Sigmoid colon (tissue), 7 donors: ENCODE data around the gene APOLD1. TPM values are rescaled to one million over a fixed set of nuclear protein-coding genes. Genes with fewer than 3 reads are reported as not detected.
"Not testable (repeated sequence)": the region's sequence is repeated elsewhere in the genome, so short reads cannot be mapped to it uniquely, and the experiment has no call there.

Experiments
- DNase-seq: peaks from one replicate; pipeline ENCODE4 v3.0.0-alpha.2; 2019
- H3K27ac ChIP-seq, 4 donors: fragments of 200-600 bp; sonication (generic); one replicate each; pipeline ENCODE4 v1.5.1; 2016 to 2019; ENCODE audit warnings: mild to moderate bottlenecking in 1 of 4
- H3K27me3 ChIP-seq, 3 donors: fragments of 200-600 bp; sonication (generic); one replicate each; pipeline ENCODE4 v1.5.1; 2019; ENCODE audit warnings: mild to moderate bottlenecking in 1 of 3
- H3K36me3 ChIP-seq, 4 donors: fragments of 200-600 bp; sonication (generic); one replicate each; pipeline ENCODE4 v1.5.1; 2016 to 2019
- H3K4me1 ChIP-seq, 4 donors: fragments of 200-600 bp; sonication (generic); one replicate each; pipeline ENCODE4 v1.5.1; 2017 to 2019
- H3K4me3 ChIP-seq, 4 donors: fragments of 200-600 bp; sonication (generic); one replicate each; pipeline ENCODE4 v1.5.1; 2017 to 2019; ENCODE audit warnings: mild to moderate bottlenecking in 2 of 4, moderate library complexity in 1 of 4
- H3K9me3 ChIP-seq, 4 donors: fragments of 200-600 bp in 3 of 4; sonication (generic) in 3 of 4; one replicate each; pipeline versions ENCODE4 v1.5.1 to v1.6.1; 2013 to 2019
- CTCF ChIP-seq, 4 experiments: fragments of 450-650 bp in 3 of 4; fragments of 200-600 bp in 1 of 4; IDR thresholded peaks; one replicate each; pipeline ENCODE4 v1.5.1; 2016 to 2019; ENCODE audit warnings: antibody characterized with exemption in 4 of 4, mild to moderate bottlenecking in 3 of 4, moderate library complexity in 2 of 4
- EP300 ChIP-seq, 4 donors: sonication (generic); formaldehyde crosslinking; IDR thresholded peaks; one replicate each; pipeline ENCODE4 v1.6.1; 2017; ENCODE audit warnings: antibody characterized with exemption in 4 of 4
- POLR2A ChIP-seq, 2 donors: fragments of 450-650 bp; IDR thresholded peaks; one replicate each; pipeline ENCODE4 v1.6.1; 2016; ENCODE audit warnings: antibody characterized with exemption in 2 of 2, mild to moderate bottlenecking in 2 of 2, moderate library complexity in 2 of 2
- POLR2AphosphoS5 ChIP-seq, 4 donors: sonication (generic); formaldehyde crosslinking; IDR thresholded peaks; one replicate each; pipeline ENCODE4 v1.6.1; 2017; ENCODE audit warnings: antibody characterized with exemption in 4 of 4
- WGBS, 2 donors: extraction: QIAGEN DNeasy Blood & Tissue Kit; methylation state at CpG; one replicate each; pipeline ENCODE4 v1.1.7; 2013; 5-methylcytosine and 5-hydroxymethylcytosine counted together
- intact Hi-C: fragments of 100-400 bp; cut with DNase I; formaldehyde crosslinking; loops from one replicate; pipeline ENCODE4 v1.15.1; 2023
- polyA plus RNA-seq, 3 donors: library from polyadenylated mRNA; stranded (reverse); fragments of 200-250 nt; gene quantifications; one replicate each; pipeline ENCODE4 v1.2.3, GENCODE V29; 2013
- total RNA-seq, 4 donors: library from RNA; depleted of rRNA; stranded (reverse); fragments of >200 nt; gene quantifications; one replicate each; pipeline ENCODE4 v1.1.0, GENCODE V29; 2016
- donor health status: healthy with polysubstance abuse.
- donor health status: Bipolar disorder and iron deficiency.
- donor health status: healthy.

The APOLD1 gene
- total and polyA plus RNA-seq, 7 donors, result 0.46 to 24.8 (median 13.9) TPM

- TF ChIP-seq CTCF (IDR thresholded peaks at IDR 0.05) (no peak), EP300 (IDR thresholded peaks at IDR 0.05) (no peak), POLR2AphosphoS5 (IDR thresholded peaks at IDR 0.05) (no peak), POLR2A (IDR thresholded peaks at IDR 0.05) (no peak)
- Histone ChIP-seq H3K27ac (peak overlapping the region; percentile 34 to 70 (median 58)), H3K9me3 (no peaks in the 10 kb centered on the region), H3K4me1 (peaks cover 0 to 43% (median 38%) of the 10 kb centered on the region in 4 donors), H3K4me3 (no peak overlapping the region), H3K36me3 (peaks cover 19 to 47% (median 31%) of the 10 kb centered on the region in 4 donors), H3K27me3 (no peaks in the 10 kb centered on the region)
- no peak for DNase-seq
- WGBS, 2 donors, result 65 to 76% methylated on average over 2 of the region's 2 CpGs
- intact Hi-C loops, result loop anchor here (10.0 kb wide), 2 partner anchors 75 to 185 kb away; partner anchors contain the start of genes GPRC5A and HEBP1
These were observed 34.4 kb downstream of the APOLD1 start for GRCh38 chr12:12819752-12820311.

- Histone ChIP-seq H3K4me1 (peaks cover 0 to 37% (median 32%) of the 10 kb centered on the region in 4 donors), H3K36me3 (peaks cover 23 to 47% (median 37%) of the 10 kb centered on the region in 4 donors), H3K27ac (peak overlapping the region; percentile 34 to 70 (median 58))
- 97 to 98% methylated on average over 11 of the region's 11 CpGs for WGBS, 2 donors
- DNase-seq, H3K27me3 ChIP-seq, H3K4me3 ChIP-seq, intact Hi-C loops, H3K9me3 ChIP-seq: not testable (repeated sequence)
These were observed 34.9 kb downstream of the APOLD1 start for GRCh38 chr12:12820376-12820775.

GRCh38 chr12:12821975-12822374 is 36.5 kb downstream of the APOLD1 start:
- H3K36me3 ChIP-seq, result peaks cover 26 to 61% (median 53%) of the 10 kb centered on the region in 4 donors
- no peaks in the 10 kb centered on the region for H3K9me3 ChIP-seq
- WGBS, 2 donors, result 88 to 93% methylated on average over 6 of the region's 6 CpGs
- no peak overlapping the region for H3K27ac ChIP-seq
- no peak for DNase-seq
- no peak for TF ChIP-seq CTCF (IDR thresholded peaks at IDR 0.05)
- TF ChIP-seq POLR2A (IDR thresholded peaks at IDR 0.05), result no peak
- TF ChIP-seq POLR2AphosphoS5 (IDR thresholded peaks at IDR 0.05), result no peak
- TF ChIP-seq EP300 (IDR thresholded peaks at IDR 0.05), result no peak
- H3K4me3 ChIP-seq, result no peak overlapping the region
- peaks cover 0 to 25% (median 19%) of the 10 kb centered on the region in 4 donors for H3K4me1 ChIP-seq
- no peaks in the 10 kb centered on the region for H3K27me3 ChIP-seq
- intact Hi-C loops, result no loop called here

GRCh38 chr12:12822886-12823285 is 37.4 kb downstream of the APOLD1 start:
- no peak for DNase-seq
- Histone ChIP-seq H3K27ac (no peak overlapping the region), H3K27me3 (no peaks in the 10 kb centered on the region), H3K36me3 (peaks cover 26 to 70% (median 61%) of the 10 kb centered on the region in 4 donors), H3K4me3 (no peak overlapping the region), H3K9me3 (no peaks in the 10 kb centered on the region), H3K4me1 (peaks cover 0 to 25% (median 17%) of the 10 kb centered on the region in 4 donors)
- WGBS, 2 donors, result 96% methylated on average over 4 of the region's 4 CpGs
- no peak for TF ChIP-seq POLR2A (IDR thresholded peaks at IDR 0.05)
- TF ChIP-seq POLR2AphosphoS5 (IDR thresholded peaks at IDR 0.05), result no peak
- TF ChIP-seq CTCF (IDR thresholded peaks at IDR 0.05), result no peak
- TF ChIP-seq EP300 (IDR thresholded peaks at IDR 0.05), result no peak
- intact Hi-C loops, result no loop called here

- DNase-seq, result no peak
- intact Hi-C loops, result no loop called here
These were observed 37.8 kb downstream of the APOLD1 start for GRCh38 chr12:12823300-12823699.

More at GRCh38 chr12:12823300-12823699, 37.8 kb downstream of the APOLD1 start:
- Histone ChIP-seq H3K9me3 (no peaks in the 10 kb centered on the region), H3K4me3 (no peak overlapping the region), H3K27me3 (no peaks in the 10 kb centered on the region), H3K4me1 (peaks cover 0 to 25% (median 17%) of the 10 kb centered on the region in 4 donors), H3K27ac (no peak overlapping the region), H3K36me3 (peaks cover 26 to 74% (median 65%) of the 10 kb centered on the region in 4 donors)
- TF ChIP-seq POLR2A (IDR thresholded peaks at IDR 0.05) (no peak), EP300 (IDR thresholded peaks at IDR 0.05) (no peak), CTCF (IDR thresholded peaks at IDR 0.05) (no peak), POLR2AphosphoS5 (IDR thresholded peaks at IDR 0.05) (no peak)
- WGBS, 2 donors, result 54 to 81% methylated on average over 2 of the region's 2 CpGs
